Bronchial epithelial cell (primary cell): Measurements from ENCODE around the gene SIDT1. TPM values are rescaled to one million over a fixed set of nuclear protein-coding genes. Genes with fewer than 3 reads are reported as not detected.

Experiments
- DNase-seq: peaks from one replicate; pipeline ENCODE4 v3.0.0-alpha.2; 2010; ENCODE audit warnings: low read depth
- FAIRE-seq: peaks from 2 replicates; lab custom pipeline; 2011; peaks lifted over from hg19 to GRCh38; lab: Jason Lieb, UNC
- H3K27me3 ChIP-seq: 2 replicates; pipeline ENCODE4 v1.5.1; 2011; ENCODE audit warnings: low read length; ENCODE audit not compliant: control insufficient read depth, insufficient read depth
- H3K36me3 ChIP-seq: 2 replicates; pipeline ENCODE4 v1.5.1; 2011; ENCODE audit warnings: low read length; ENCODE audit not compliant: control insufficient read depth, insufficient read depth
- H3K4me3 ChIP-seq: 2 replicates; pipeline ENCODE4 v1.5.1; 2011; ENCODE audit warnings: mild to moderate bottlenecking, low read depth, low read length, control low read depth
- CTCF ChIP-seq: IDR thresholded peaks from 2 replicates; pipeline ENCODE4 v1.5.1; 2011; ENCODE audit warnings: mild to moderate bottlenecking, moderate library complexity, low read length, control low read depth, inconsistent platforms; ENCODE audit not compliant: insufficient read depth, severe bottlenecking
- total RNA-seq: library from RNA; depleted of rRNA; stranded (reverse); fragments of >200 nt; gene quantifications from 2 replicates; pipeline ENCODE4 v1.2.1, GENCODE V29; 2014

SIDT1 gene
- total RNA-seq, 1 donor from 2014 or later: 0.53 TPM

DNA sequence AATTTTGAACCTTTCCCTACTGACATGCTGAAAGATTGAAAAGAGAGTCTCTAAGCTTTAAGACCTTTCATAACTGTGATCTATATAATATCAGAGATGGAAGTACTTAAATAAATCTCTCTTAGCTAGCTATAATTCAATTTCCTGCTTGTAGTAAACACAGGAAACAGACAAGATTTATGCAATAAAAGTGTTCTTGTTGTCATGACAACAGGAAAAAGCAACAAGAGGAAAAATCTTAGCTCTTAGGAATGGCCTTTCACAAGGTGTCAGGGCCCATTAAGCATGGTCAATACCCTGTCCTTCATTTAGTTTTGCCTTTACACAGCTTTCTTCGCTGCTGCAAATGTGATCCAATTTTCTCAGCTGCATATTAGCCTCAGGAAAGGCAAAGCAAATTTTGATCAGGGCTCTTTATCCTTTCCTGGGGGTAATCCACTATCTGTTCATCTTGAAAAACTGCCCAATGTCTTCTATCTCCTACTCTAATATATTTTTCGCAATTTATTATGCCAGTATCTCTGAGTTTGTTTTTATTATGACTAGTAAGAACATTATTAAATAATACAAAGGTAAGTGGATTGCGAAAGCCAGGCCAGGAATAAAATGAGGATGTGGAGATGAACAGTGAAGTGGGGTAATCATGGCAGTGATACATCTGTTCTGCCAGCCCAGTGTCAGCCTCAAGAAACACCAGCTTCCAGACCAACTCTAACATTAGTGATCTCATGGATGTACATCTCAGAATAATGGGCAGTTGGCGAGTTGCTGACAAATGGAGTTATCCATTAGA, 28.7 kb downstream of the SIDT1 start:
- TF ChIP-seq CTCF: no peak
- DNase-seq (peak; percentile 73), FAIRE-seq (no peak)
- no peaks in the 10 kb centered on the region for H3K36me3 ChIP-seq
- no peak overlapping the region for H3K4me3 ChIP-seq
- no peaks in the 10 kb centered on the region for H3K27me3 ChIP-seq

DNA sequence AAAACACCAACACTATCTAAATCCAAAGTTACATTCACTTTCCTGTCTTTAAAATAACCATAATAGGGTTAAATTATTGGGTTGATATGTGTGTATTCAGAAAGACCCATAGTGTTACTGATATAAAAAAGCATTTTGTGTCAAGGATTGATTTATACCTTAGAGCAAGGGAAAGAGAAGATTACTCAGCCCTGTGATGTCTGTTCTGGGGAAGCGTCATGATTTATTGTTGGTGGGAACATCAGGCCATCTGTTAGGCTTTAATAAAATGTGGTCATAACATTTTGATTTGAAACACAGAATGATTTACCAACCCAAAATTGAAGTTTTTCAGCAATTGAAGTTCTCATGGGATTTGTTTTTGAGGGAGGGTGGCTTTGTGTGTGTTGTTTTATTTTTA, 33.2 kb downstream of the SIDT1 start:
- TF ChIP-seq CTCF: no peak
- FAIRE-seq (no peak), DNase-seq (no peak)
- H3K36me3 ChIP-seq: no peaks in the 10 kb centered on the region
- H3K4me3 ChIP-seq: no peak overlapping the region
- no peaks in the 10 kb centered on the region for H3K27me3 ChIP-seq

- no peak overlapping the region for H3K4me3 ChIP-seq
- DNase-seq (no peak), FAIRE-seq (no peak)
- no peaks in the 10 kb centered on the region for H3K36me3 ChIP-seq
- no peak for TF ChIP-seq CTCF
- H3K27me3 ChIP-seq: no peaks in the 10 kb centered on the region
These were observed 37.8 kb downstream of the SIDT1 start for GRCh38 chr3:113570158-113570557.

DNA sequence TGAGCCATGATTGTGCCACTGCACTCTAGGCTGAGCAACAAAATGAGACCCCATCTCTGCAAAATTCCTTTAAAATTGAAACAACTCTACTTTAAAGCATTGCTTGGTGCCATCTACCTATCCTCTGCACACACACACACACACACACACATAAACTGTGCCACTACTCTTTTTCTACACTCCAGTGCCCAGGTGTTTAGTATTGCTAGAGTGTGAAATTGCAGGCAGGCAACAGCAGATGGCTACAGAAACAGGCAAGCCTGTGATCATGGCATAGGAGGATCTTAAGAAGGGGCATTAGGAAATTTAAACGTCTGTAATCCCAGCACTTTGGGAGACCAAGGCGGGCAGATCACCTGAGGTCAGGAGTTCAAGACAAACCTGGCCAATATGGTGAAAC, 39.0 kb downstream of the SIDT1 start:
- DNase-seq: no peak
- H3K4me3 ChIP-seq: no peak overlapping the region
- H3K36me3 ChIP-seq: no peaks in the 10 kb centered on the region
- no peaks in the 10 kb centered on the region for H3K27me3 ChIP-seq
- no peak for FAIRE-seq
- no peak for TF ChIP-seq CTCF

GRCh38 chr3:113573728-113574127, 41.4 kb downstream of the SIDT1 start:
- FAIRE-seq (no peak), DNase-seq (peak; percentile 21)
- TF ChIP-seq CTCF: no peak
- H3K4me3 ChIP-seq: no peak overlapping the region
- no peaks in the 10 kb centered on the region for H3K36me3 ChIP-seq
- no peaks in the 10 kb centered on the region for H3K27me3 ChIP-seq

GRCh38 chr3:113574213-113574612, 41.9 kb downstream of the SIDT1 start:
- no peak for TF ChIP-seq CTCF
- no peak for FAIRE-seq
- Histone ChIP-seq H3K27me3 (no peaks in the 10 kb centered on the region), H3K4me3 (no peak overlapping the region), H3K36me3 (no peaks in the 10 kb centered on the region)
- DNase-seq: peak; percentile 28
